ENCODE data around the gene KRT73.

The KRT73 gene

DNA sequence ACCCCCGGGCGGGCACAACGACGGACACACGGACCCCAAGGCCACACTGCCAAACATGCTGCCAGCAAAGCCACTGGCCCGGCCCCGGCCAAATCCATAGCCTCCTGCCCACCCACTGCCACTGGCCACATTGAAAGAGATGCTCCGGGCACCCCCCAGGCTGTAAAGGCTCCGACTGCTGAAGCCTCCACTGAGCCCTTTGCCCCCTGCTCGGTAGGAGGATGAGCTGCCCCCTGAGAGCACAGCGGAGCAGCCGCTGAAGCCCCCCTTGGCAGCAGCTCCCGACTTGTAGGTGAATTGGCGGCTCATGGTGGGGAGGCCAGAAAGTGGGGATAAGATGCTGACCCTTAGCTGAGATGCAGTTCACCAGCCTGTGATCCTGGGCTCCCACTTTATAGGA lies at the start of gene KRT73:
Gene KRT73, minus strand, starts transcription at position 344 of the 400 bp plus-strand sequence. Its CDS starts 35 bp downstream, at position 309.
- in situ Hi-C loops (cut with HindIII; ENCODE audit: low sequenced_read_pairs) = no loop called here

DNA sequence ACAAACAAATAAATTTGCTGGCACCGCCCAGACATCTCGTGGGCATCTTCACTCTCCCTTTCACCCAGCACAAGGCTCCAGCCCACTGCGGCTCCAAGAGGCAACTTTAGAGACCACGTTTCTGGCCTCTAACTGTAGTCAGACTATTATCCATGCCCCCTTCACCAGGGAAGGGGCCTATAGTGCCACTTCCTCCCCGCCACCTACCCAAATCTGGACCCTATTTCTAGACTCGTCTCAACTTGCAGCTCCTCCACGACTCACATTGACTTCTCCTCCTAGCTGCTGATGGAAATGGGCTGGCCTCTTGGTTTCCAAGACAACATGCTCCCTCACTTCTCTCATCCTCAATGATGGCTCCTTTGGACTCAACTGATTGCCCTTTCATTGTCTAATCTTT lies 49.6 kb upstream of the KRT73 start:
- in situ Hi-C loops (cut with HindIII; ENCODE audit: low sequenced_read_pairs) = no loop called here

DNA sequence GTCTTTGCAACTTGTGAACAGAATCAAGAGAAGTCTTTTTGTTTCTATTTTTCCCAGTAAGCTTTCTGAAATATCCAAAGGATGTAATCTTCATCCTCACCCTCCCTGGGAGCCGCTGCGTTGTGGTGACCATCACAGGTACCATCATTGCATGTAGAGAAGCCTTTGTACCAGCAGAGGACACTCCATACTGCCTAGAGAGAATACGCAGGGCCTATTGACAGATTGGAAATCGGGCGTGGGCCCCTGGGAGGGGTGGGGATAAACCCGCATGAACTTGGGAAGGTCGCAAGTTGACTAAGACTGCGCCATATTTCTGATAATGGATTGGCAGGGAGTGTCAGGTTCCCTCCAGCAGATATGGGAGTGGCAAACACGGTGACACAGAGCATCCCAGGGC lies 49.1 kb upstream of the KRT73 start:
- in situ Hi-C loops (cut with HindIII; ENCODE audit: low sequenced_read_pairs) = no loop called here

DNA sequence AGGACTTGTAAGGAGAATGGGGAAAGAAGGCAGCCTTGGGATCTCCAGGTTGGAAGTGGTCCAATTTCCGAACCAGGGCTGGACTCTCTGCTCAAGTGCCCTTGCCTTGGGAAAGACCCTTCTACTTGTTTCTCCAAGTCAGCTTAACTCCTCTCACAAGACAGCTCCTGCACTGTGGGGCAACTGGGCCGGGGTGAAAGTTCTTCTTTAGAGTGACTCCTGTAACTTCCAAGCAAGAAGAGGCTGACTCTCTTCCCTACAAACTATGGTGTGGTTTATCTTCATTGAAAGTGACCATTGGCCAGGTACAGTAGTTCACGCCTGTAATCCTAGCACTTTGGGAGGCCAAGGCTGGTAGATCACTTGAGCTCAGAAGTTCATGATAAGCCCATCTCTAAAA lies 48.1 kb upstream of the KRT73 start:
- in situ Hi-C loops (cut with HindIII; ENCODE audit: low sequenced_read_pairs) = no loop called here

DNA sequence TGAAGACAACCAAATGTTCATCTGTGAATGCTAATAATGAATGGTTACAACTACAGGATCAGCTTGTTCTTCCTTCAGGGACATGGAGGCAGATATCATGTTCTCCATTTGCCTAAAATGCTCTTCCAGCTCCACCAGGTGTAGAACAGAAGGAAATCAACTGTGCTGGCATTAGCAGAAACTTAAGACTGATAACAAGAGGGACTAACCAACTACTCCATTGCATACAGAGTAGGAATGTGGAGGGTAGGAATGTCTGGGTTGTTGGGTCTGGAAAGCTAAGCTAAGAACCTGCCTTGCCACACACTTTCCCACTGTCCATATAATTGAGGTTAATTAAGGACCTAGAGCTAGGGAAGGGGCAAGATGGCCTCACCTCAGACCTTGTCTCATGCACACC lies 45.1 kb upstream of the KRT73 start:
- in situ Hi-C loops (cut with HindIII; ENCODE audit: low sequenced_read_pairs) = no loop called here

DNA sequence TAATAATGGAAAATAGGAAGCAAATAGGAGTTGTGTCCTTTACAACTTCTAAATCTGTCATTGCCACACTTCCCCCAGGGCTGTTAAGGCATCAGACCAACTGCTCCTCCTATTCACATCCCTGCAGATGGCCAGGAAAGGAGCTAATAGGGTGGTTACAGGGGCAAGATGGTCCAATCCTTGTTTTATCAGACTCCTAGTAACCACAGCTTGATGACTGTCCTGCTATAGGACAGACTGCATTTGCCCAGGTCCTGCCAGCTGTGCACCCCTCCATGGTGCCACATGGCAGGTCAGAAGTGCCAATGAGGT lies 44.5 kb upstream of the KRT73 start:
- in situ Hi-C loops (cut with HindIII; ENCODE audit: low sequenced_read_pairs) = no loop called here

DNA sequence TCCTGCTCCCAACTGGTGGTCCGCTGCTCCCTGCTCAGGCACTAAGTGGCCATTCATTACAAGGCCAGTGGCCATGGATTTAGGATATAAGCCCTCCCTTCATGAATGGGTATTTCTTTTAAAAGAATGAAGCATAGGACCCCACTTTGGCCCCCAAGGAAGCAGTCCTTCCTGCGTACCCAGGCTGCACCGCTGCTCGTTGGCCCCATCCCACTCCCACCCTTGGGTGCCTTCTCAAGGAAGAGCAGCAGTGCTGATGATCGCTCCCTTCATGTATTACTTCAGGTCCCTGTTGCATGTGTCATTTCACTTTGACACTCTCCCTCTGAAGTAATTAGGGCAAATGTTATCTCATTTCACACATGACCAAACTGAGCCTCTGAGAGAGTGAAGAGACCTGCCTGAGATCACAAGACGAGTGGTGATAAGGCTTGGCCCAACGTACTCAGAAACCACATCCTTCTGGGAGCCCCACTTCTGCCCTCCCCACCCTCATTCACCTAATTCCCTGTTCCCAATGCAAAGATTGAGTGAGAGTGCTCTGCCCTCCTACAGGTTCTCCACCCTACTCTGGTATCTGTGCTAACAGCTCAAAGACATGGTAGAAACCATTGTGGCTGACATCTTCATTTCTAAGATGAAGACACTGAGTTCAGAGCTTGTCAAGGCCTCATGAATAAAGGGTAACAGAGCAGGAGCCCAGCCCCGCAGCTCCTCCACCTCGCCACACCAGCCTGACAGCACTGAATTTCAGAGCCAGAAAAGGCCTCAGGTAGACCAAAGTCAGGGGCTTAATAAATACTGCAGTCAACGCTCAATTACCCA lies 43.9 kb upstream of the KRT73 start:
- in situ Hi-C loops (cut with HindIII; ENCODE audit: low sequenced_read_pairs) = no loop called here

DNA sequence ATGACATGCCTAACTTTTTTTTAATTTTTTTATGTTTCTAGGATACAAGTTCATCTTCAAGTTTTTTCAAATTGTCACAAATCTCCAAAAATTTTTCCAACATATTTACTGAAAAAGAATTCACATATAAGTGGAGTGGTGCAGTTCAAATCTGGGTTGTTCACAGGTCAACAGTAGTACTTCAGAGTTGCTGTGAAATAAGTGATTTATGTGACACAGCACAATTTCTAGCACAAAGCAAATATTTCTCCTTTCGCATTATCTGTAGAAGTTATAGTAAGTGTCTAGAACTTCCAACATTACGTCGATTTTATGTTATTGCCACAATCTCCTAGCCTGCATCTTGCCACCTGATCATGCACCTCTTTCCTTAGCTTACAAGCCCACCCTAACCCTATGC lies 43.3 kb upstream of the KRT73 start:
- in situ Hi-C loops (cut with HindIII; ENCODE audit: low sequenced_read_pairs) = no loop called here

DNA sequence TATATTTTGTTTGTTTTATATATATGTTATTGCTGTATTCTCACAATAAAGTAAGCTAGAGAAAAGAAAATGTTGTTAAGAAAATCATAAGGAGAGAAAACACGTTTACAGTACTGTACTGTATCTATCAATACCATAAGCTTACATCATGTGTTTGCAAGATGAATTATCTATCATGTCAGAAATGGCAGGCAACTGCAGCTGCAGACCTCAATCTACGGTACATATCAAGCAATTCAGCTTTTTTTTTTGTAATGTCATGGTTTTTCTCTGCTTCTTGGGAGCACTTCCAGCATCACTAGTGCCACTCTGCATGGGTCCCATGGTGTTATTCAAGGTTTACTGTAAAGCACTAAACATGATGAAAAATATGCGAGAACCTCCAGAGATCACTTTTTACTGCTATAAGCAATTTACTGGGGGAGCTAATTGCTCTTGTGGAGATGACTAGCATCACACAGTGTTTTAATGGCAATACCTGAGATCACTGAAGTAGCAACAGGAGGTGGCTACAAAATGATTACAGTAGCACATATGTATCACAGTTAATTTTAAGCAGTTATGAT lies 42.7 kb upstream of the KRT73 start:
- in situ Hi-C loops (cut with HindIII; ENCODE audit: low sequenced_read_pairs) = no loop called here

DNA sequence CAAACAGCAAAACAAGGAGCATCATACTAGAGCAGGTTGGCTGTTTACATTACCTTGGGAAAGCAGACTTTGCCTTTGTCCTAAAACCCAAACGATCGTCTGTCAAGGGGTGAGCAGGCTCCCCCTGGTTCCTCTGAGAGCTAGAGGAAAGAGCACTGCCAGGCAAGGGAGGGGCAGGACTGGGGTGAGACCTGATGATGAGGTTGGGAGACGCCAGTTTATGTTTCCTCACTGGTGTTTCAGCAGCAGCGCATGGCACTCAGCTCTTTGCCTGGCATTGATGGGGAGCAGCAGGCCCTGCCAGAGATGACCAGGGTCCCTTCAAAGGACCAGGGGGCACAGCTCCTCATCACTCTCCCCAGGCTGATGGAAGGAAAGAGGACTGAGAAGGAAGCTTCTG lies 41.6 kb upstream of the KRT73 start:
- in situ Hi-C loops (cut with HindIII; ENCODE audit: low sequenced_read_pairs) = no loop called here

DNA sequence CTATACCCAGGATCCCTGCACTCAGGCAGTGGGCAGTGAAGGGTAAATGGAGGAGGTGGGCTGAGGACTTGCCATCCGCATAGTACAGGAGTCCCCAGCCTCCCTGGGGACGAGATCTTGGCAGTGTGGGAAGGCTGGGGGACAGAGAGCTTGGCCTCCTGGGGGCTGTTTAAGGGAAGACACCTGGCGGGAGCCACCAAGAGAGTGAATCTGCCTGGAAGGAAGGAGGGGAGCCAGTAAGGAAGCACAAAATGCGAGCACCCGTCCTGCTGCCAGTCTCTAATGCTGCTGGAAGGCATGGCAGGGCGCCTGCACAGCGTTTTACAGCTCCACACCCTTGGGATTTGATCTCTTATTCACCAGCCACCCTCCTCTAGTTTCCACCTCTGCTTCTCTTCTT lies 41.0 kb upstream of the KRT73 start:
- in situ Hi-C loops (cut with HindIII; ENCODE audit: low sequenced_read_pairs) = no loop called here

DNA sequence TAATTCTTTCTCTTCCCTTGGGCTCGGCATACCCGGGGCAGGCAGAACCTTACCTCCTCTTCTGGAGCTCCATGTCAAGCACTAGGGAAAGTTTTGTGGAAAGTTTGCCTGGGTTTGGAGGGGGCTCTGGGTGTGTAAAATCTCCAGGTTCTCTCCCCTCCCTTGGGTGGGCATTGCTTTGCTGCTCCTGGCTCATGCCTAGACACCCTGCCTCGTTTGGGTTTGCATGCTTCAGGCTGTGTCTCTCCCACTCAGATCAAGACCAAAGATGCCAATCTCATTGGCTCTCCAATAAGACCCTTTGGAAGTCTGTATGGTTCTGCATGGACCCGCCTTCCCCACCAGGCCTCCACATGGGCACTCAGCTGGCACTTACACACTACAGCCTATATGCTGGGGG lies 39.8 kb upstream of the KRT73 start:
- in situ Hi-C loops (cut with HindIII; ENCODE audit: low sequenced_read_pairs) = no loop called here

DNA sequence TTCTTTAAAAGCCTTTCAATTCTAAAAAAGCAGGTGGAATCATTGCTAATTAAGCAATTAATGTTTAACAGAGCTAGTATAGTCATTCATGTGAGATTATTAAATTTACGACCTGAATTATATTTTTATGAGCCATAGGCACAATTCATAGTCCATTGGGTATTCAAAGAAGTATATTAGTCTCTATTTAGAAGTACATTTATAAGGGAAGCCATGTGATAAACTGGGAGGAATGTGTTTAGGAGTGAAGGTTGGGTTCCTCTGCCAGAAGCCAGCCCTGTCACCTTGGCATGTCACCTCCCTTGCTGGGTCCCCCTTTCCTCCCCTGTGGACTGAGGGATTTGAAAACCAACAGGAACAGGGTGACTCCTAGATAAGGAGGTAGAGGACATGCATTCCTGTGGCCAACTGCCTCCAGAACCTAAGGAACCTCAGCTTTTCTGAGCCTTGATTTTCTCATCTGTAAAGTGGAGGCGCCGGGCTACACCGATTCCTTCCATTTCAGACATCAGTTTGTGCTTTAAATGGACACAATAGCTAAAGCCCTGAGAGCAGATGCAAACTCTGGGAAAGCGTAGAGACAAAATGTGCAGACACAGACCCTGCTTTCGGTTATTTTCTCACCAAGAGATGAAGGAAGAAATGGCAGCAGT lies 39.0 kb upstream of the KRT73 start:
- in situ Hi-C loops (cut with HindIII; ENCODE audit: low sequenced_read_pairs) = no loop called here

DNA sequence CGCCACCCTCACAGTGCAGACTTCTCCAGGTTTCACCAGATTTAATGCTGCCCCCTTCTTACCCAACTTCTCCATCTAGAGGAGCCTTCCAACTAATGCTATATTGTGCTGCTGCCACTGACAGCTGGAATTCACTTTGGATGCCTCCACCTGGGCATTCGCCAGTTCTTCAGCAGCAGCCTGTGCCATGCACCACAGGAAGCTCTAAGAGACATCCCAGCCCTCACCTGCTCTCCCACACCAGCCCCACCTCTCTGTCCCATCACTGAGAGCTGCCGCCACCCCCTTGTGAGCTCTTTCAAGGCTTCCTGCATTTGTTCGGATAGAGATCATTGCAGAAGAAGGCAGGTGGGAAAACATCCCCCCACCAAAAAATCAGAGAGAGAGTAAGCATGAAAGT lies 38.3 kb upstream of the KRT73 start:
- in situ Hi-C loops (cut with HindIII; ENCODE audit: low sequenced_read_pairs) = no loop called here

DNA sequence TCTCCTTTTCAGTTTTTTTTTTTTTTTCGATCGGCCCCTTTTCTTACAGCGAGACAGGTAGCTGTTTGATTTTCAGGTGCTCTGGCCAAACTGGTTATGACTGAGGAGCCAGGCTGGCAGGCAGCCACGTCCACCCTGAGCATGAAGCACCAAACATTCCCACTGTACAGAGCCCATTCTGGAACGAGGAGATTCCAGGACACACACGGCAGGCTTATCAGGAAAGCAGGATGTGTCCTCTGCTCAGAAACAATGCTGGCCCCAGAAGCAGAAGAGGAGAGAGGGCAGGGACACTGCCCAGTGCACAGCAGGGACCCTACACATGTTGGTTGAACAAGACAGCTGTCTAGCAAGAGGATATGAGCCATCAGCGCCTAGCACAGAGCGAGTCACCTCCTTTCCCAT lies 37.4 kb upstream of the KRT73 start:
- in situ Hi-C loops (cut with HindIII; ENCODE audit: low sequenced_read_pairs) = no loop called here

DNA sequence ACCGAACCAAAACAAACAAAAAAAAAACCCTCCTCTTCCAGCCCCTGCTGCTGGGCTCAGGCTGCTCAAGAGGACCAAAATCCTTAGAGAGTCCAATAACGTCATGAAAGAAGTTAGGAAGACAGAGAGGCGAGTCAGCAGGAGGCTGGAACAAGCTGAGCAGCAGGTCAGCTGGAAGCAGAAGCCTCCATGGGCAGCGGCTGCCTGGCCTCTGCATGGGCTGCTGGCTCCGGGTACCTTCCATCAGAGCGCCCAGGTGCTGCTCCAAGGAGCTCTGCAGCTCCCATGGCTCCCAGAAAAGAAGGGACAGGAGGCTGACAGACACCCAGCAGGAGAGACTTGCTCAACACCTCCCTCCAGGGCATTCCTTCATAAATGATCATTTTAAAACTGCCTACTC lies 36.9 kb upstream of the KRT73 start:
- in situ Hi-C loops (cut with HindIII; ENCODE audit: low sequenced_read_pairs) = no loop called here

DNA sequence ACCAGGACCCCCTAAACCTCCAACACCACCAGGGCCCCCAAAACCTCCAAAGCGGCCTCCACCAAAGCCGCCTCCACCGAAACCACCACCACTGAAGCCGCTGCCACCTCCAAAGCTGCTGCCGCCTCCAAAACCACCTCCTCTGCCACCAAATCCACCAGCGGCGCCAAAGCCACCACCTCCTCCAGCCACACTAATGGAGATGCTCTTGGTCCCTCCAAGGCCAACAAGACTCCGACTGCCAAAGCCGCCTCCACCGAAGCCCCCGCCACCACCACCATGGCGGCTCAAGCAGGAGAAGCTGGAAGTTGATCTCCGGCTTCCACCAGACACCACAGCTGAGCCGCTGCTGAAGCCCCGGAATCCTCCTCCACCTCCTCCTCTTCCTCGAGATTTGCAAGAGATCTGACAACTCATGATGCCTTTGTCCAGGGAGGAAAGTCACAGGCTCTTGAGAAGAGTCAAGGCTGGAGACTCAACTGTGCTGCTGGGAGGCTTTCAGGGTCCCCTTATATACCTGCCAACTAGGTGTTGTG lies 33.4 kb upstream of the KRT73 start, which contains the start of gene KRT2:
Gene KRT2, minus strand, starts transcription at position 486 of the 536 bp plus-strand sequence. Its CDS starts 69 bp downstream, at position 417.
- in situ Hi-C loops (cut with HindIII; ENCODE audit: low sequenced_read_pairs) = no loop called here

DNA sequence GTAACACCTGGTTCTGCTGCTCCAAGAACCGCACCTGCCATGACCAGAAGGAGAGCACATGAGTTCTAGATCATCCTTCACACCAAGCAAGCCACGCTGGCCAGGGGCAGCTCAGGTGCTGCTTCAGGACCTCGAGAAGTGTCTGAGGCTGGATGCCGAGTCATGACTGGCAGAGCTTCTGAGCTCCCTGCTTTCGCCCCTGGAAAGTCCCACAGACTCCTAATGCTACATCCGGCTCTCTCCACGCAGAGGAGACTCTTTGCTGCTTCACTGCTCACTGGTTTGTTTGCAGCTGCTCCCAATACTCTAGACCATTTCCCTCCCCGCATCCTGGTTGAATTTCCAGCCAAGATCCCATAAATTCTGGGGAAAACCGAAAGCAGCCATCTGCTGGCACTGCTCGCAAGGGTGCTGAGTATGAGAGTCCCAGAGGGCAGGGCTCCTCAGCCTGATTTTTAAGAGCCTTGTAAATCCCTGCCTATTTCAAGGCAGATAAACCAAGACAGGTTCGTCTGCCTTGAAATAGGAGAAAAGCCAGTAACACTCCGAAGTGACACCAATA lies 32.2 kb upstream of the KRT73 start:
- in situ Hi-C loops (cut with HindIII; ENCODE audit: low sequenced_read_pairs) = no loop called here

DNA sequence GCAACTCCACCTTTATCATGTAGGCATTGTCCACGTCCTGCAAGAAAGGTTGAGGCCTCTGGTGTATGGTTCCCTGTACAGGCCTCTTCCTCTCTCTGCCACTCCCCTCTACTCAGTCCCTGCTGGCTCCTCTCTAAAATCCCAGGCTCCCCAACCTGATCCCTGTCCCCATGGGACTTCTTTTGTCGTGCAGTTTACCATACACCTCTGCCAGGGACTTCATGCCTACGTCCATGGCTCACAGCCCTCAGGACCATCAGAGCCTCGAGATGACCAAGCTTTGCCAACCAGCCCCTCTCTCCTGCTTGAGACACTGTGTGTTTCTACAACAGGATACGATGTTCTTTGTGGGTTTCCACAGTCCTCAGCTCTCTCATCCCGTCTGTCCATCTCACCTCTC lies 30.7 kb upstream of the KRT73 start:
- in situ Hi-C loops (cut with HindIII; ENCODE audit: low sequenced_read_pairs) = loop anchor here (5.0 kb wide), 1 partner anchor 58 kb away; no protein-coding TSS in a partner anchor

DNA sequence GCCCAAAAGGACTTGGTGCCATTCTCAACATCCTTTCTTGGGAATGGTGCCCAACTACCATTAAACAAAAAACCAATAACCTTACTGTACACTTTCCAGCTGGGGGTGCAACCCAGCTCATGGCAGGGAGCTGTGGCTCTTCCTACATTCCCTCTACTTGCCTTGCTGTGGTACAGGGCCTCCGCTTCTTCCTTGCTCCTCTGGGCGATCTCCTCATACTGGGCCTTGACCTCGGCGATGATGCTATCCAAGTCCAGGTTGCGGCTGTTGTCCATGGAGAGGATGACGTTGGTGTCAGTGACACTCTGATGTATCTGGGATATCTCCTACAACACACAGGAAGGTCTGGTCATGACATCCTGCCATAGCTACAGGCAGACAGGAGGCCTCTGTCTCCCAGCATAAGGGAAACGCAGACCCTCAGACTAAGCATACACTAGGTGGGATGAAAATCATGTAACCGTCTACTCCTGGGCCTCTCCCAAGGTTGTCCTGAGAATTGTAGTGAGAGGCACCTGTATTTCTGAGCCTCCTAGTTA lies 29.7 kb upstream of the KRT73 start:
- in situ Hi-C loops (cut with HindIII; ENCODE audit: low sequenced_read_pairs) = loop anchor here (5.0 kb wide), 1 partner anchor 59 kb away; no protein-coding TSS in a partner anchor

DNA sequence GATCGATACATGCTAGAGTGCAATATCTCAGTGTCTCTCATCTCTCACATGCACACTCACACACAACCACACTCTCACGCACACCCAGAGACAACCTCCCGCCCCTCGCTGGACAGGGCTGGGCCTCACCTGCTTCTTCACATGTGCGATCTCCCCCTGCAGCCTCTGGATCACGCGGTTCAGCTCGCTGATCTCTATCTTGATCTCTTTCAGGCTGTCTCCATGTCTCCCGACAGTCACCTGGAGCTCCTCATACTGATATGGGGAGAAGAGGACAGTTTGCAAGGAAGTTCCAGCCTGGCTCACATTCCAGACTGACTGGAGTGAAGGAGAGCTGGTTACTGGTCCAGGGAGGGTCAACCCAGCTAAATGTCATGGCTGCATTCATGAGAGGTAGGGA lies 29.2 kb upstream of the KRT73 start:
- in situ Hi-C loops (cut with HindIII; ENCODE audit: low sequenced_read_pairs) = loop anchor here (5.0 kb wide), 1 partner anchor 60 kb away; no protein-coding TSS in a partner anchor

All from DLD1 (cell line).